Loucy (cell line): ENCODE data around the gene DENND5A.

Experiments
- H2AFZ ChIP-seq: fragments of 200-600 bp; sonication (generic); 2 replicates; pipeline ENCODE4 v1.6.0; 2016; ENCODE audit warnings: antibody characterized with exemption, mild to moderate bottlenecking, low read length, moderate library complexity
- H3F3A ChIP-seq: fragments of 200-600 bp; 2 replicates; pipeline ENCODE4 v1.6.0; 2016; ENCODE audit warnings: antibody characterized with exemption, low read depth, mild to moderate bottlenecking
- H3K27me3 ChIP-seq: fragments of 200-600 bp; sonication (generic); 2 replicates; pipeline ENCODE4 v1.6.1; 2014; ENCODE audit warnings: low read length, mild to moderate bottlenecking; ENCODE audit not compliant: insufficient read depth, poor library complexity, severe bottlenecking
- H3K36me3 ChIP-seq: fragments of 200-600 bp; sonication (generic); 2 replicates; pipeline ENCODE4 v1.6.1; 2016; ENCODE audit warnings: low read length; ENCODE audit not compliant: insufficient read depth
- H3K4me1 ChIP-seq: fragments of 200-600 bp; sonication (generic); 2 replicates; pipeline ENCODE4 v1.5.1; 2014; ENCODE audit warnings: low read length, mild to moderate bottlenecking; ENCODE audit not compliant: insufficient read depth, poor library complexity, severe bottlenecking
- H3K4me2 ChIP-seq: fragments of 200-600 bp; sonication (generic); 2 replicates; pipeline ENCODE4 v1.6.0; 2014; ENCODE audit warnings: antibody characterized with exemption, low read length, low read depth, mild to moderate bottlenecking; ENCODE audit not compliant: poor library complexity, severe bottlenecking
- H3K4me3 ChIP-seq: fragments of 200-600 bp; sonication (generic); 2 replicates; pipeline ENCODE4 v1.5.1; 2014; ENCODE audit warnings: low read length, mild to moderate bottlenecking, mixed read lengths; ENCODE audit not compliant: poor library complexity, severe bottlenecking
- H3K79me2 ChIP-seq: fragments of 200-600 bp; sonication (generic); 2 replicates; pipeline ENCODE4 v1.6.1; 2014; ENCODE audit warnings: low read length; ENCODE audit not compliant: insufficient read depth
- H3K9ac ChIP-seq: fragments of 200-600 bp; sonication (generic); 2 replicates; pipeline ENCODE4 v1.6.0; 2014; ENCODE audit warnings: mild to moderate bottlenecking, low read depth, low read length, moderate library complexity; ENCODE audit not compliant: poor library complexity, severe bottlenecking
- H3K9me2 ChIP-seq: fragments of 200-600 bp; sonication (generic); replicated peaks from 2 replicates; pipeline ENCODE4 v1.6.1; 2016; ENCODE audit warnings: low read depth, low read length, mixed read lengths
- H3K9me3 ChIP-seq: fragments of 200-600 bp; sonication (generic); 2 replicates; pipeline ENCODE4 v1.6.1; 2014; ENCODE audit warnings: mild to moderate bottlenecking, antibody characterized with exemption, low read length, low read depth; ENCODE audit not compliant: insufficient read depth
- H4K20me1 ChIP-seq: fragments of 200-600 bp; sonication (generic); 2 replicates; pipeline ENCODE4 v1.6.0; 2014; ENCODE audit warnings: antibody characterized with exemption, low read length, mild to moderate bottlenecking; ENCODE audit not compliant: insufficient read depth, poor library complexity, severe bottlenecking
- EZH2phosphoT487 ChIP-seq: fragments of 200-600 bp; IDR thresholded peaks from 2 replicates; pipeline ENCODE4 v1.6.1; 2018; ENCODE audit warnings: antibody characterized with exemption, mild to moderate bottlenecking, moderate library complexity, borderline replicate concordance
- TF ChIP-seq, protein P1 (sequence below): fragments of 200-600 bp; sonication (generic); conservative IDR thresholded peaks from 2 replicates; pipeline ENCODE4 v1.5.1; 2014; ENCODE audit warnings: mild to moderate bottlenecking, antibody characterized with exemption, low read length

The DENND5A gene

DNA sequence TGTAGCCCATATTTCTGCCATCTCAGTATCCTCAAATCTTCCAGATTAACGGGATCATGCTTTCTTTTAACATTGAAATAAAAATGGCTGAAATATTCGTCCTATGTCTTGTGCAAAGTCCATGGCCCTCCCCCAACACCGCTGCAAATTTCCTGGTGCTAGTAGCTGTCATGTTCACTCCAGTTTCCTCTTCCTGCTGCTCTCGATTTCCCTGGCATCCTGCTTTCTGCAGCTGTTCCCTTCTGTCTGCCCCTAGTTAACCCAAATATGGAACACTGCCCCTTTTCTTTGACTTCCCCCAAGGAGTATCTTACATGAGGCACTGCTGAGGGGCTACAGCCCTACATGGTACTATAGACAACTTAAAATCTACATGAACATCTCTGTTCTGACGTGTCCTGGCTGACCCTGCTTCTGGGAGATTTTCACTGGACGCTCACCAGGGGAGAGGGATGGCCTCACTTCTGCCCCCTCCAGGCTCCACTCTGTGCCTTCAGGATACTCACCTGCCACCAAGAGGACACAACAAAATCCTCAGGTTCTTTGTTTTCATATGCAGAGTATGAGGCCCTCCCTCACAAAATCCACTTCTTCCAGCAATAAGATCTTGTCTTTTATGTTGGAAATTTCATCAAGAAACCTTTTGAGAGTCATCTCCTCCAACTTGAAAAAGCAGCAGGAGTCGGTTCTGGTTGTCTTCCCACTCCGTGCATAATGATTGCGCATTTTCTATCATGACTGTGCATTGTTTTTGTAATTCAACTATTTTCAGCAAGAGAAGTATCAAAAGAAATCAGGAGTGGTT, 144.3 kb downstream of the DENND5A start:
- H3K36me3 ChIP-seq, result no peaks in the 10 kb centered on the region
- no peak overlapping the region for H2AFZ ChIP-seq
- no peaks in the 10 kb centered on the region for H3K27me3 ChIP-seq
- H3K79me2 ChIP-seq, result no peaks in the 10 kb centered on the region
- no peaks in the 10 kb centered on the region for H3F3A ChIP-seq
- no peak overlapping the region for H3K4me3 ChIP-seq
- H3K4me1 ChIP-seq, result no peaks in the 10 kb centered on the region
- H3K4me2 ChIP-seq, result no peak overlapping the region
- no peaks in the 10 kb centered on the region for H4K20me1 ChIP-seq
- no peaks in the 10 kb centered on the region for H3K9me3 ChIP-seq
- TF ChIP-seq EZH2phosphoT487, result no peak
- TF ChIP-seq, protein P1, sequence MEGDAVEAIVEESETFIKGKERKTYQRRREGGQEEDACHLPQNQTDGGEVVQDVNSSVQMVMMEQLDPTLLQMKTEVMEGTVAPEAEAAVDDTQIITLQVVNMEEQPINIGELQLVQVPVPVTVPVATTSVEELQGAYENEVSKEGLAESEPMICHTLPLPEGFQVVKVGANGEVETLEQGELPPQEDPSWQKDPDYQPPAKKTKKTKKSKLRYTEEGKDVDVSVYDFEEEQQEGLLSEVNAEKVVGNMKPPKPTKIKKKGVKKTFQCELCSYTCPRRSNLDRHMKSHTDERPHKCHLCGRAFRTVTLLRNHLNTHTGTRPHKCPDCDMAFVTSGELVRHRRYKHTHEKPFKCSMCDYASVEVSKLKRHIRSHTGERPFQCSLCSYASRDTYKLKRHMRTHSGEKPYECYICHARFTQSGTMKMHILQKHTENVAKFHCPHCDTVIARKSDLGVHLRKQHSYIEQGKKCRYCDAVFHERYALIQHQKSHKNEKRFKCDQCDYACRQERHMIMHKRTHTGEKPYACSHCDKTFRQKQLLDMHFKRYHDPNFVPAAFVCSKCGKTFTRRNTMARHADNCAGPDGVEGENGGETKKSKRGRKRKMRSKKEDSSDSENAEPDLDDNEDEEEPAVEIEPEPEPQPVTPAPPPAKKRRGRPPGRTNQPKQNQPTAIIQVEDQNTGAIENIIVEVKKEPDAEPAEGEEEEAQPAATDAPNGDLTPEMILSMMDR, result peak; percentile 58
- no peaks in the 10 kb centered on the region for H3K9me2 ChIP-seq
- no peak overlapping the region for H3K9ac ChIP-seq

DNA sequence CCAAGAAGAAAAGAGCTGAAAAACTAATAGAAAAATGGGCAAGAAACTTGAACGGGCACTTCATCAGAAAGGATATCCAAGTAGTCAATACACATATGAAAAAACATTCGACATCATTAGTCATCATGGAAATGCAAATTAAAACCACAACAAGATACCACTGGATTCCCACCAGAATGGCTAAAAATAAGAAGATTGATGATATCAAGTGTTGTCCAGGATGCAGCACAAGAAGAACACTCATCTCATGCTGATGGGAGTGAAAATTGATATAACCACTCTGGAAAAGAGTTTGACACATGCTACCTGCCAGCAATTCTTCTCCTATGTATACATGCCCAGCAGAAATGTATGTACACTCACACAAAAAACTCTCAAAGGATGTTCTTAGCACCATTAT, 146.9 kb downstream of the DENND5A start:
- Histone ChIP-seq H4K20me1 (no peaks in the 10 kb centered on the region), H3F3A (no peaks in the 10 kb centered on the region), H3K36me3 (no peaks in the 10 kb centered on the region), H3K9me2 (no peaks in the 10 kb centered on the region), H3K27me3 (no peaks in the 10 kb centered on the region), H3K9me3 (no peaks in the 10 kb centered on the region; the same call in 1 of the 2 replicates), H3K79me2 (no peaks in the 10 kb centered on the region), H3K4me1 (no peaks in the 10 kb centered on the region), H3K9ac (no peak overlapping the region), H2AFZ (no peak overlapping the region), H3K4me2 (no peak overlapping the region), H3K4me3 (no peak overlapping the region)
- TF ChIP-seq, protein P1, result no peak
- TF ChIP-seq EZH2phosphoT487, result no peak

DNA sequence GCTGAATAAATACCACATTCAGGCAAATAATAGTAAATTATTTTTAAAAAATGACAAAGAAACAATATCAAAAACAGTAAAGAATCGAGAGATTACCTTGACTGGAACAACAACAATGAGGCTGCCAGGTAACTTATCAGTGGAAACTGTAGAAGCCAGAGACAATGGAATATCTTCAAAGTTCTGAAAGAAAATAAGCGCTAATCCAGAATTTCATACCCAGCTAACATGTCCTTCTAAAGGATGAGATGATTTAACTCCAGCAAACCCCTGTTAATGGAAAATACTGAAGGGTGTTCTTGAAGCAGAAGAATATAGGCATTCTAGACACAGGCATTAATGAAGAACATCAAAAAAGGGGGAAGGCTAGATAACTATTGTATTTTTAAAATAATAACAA, 153.1 kb downstream of the DENND5A start:
- Histone ChIP-seq H3K4me3 (no peak overlapping the region), H3K27me3 (no peaks in the 10 kb centered on the region), H3K9me2 (no peaks in the 10 kb centered on the region), H3K36me3 (no peaks in the 10 kb centered on the region), H2AFZ (no peak overlapping the region), H3K9ac (no peak overlapping the region), H3K4me2 (no peak overlapping the region), H4K20me1 (no peaks in the 10 kb centered on the region), H3K9me3 (no peaks in the 10 kb centered on the region; the same call in 1 of the 2 replicates), H3K79me2 (no peaks in the 10 kb centered on the region), H3K4me1 (no peaks in the 10 kb centered on the region), H3F3A (no peaks in the 10 kb centered on the region)
- TF ChIP-seq EZH2phosphoT487, result no peak
- TF ChIP-seq, protein P1, result no peak
